ENCODE measurements around the gene BCLAF1.

DNA sequence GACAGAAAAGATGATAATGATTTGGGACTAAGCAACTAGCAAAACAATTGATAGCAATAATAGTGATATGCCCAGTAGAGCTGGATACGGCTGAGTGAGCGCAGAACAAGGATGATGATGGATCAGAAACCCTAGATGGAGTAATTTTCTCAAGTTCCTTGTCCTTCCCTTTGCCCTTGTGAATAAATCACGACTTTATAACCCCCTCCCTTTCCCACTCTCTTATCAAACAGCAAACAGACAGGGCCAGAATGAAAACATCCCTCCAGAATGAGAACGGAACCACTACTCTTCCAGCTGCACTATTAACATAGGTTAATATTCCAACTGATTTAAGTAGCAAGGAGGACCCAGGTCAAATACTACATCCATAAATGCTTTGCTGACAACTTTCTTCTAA is 38.3 kb downstream of the BCLAF1 start:
- TF ChIP-seq CTBP1 (IDR thresholded peaks at IDR 0.05; ENCODE audit: borderline replicate concordance) (no peak), ELF4 (IDR thresholded peaks at IDR 0.05) (no peak), NFRKB (IDR thresholded peaks at IDR 0.05) (no peak), FOXA1 (IDR thresholded peaks at IDR 0.05) (no peak), FOXK2 (IDR thresholded peaks at IDR 0.05) (0 out of 2 replicates have a peak, but pooled peaks have one; percentile 3), HDGF (IDR thresholded peaks at IDR 0.05; ENCODE audit: borderline replicate concordance) (no peak), SUZ12 (IDR thresholded peaks at IDR 0.05) (no peak), FOXM1 (IDR thresholded peaks at IDR 0.05; ENCODE audit: borderline replicate concordance) (no peak), SP1 (IDR thresholded peaks at IDR 0.05) (no peak)

Data from HEK293T (cell line).